ENCODE data around the gene PTPRR. TPM values are rescaled to one million over a fixed set of nuclear protein-coding genes. Genes with fewer than 3 reads are reported as not detected.

Gene PTPRR
- polyA plus RNA-seq, 2 of the 4 experiments (the other 2 are of a cell fraction) = 0.13 to 0.15 TPM

GRCh38 chr12:70759161-70759918 lies 161.2 kb downstream of the PTPRR start:
- DNase-seq (ENCODE audit: low read depth in 1 of 2, low spot score in 1 of 2) (no peak), ATAC-seq (no peak)
- 44% methylated on average over 12 of the region's 12 CpGs for WGBS (ENCODE audit: missing lambda C conversion rate)

GRCh38 chr12:70758494-70758845 lies 162.1 kb downstream of the PTPRR start:
- TF ChIP-seq EHF (CRISPR knock-in tag; IDR thresholded peaks at IDR 0.05) (no peak), KDM5A (IDR thresholded peaks at IDR 0.05) (no peak), EP300 (IDR thresholded peaks at IDR 0.05) (no peak), MYC (IDR thresholded peaks at IDR 0.05; ENCODE audit: borderline replicate concordance, low read length) (no peak), BHLHE40 (IDR thresholded peaks at IDR 0.05; ENCODE audit: low read depth, low read length) (no peak), CBX8 (IDR thresholded peaks at IDR 0.05) (no peak), HES2 (IDR thresholded peaks at IDR 0.05) (no peak), CEBPB (IDR thresholded peaks at IDR 0.05) (no peak), HMGXB4 (CRISPR knock-in tag; IDR thresholded peaks at IDR 0.05; ENCODE audit: borderline replicate concordance) (no peak), CHD4 (IDR thresholded peaks at IDR 0.05; ENCODE audit: borderline replicate concordance) (no peak), ESRRA (IDR thresholded peaks at IDR 0.05; ENCODE audit: borderline replicate concordance, low read length) (no peak), ZFP36 (IDR thresholded peaks at IDR 0.05; ENCODE audit: borderline replicate concordance, partially characterized antibody) (no peak), GATA3 (IDR thresholded peaks at IDR 0.05; ENCODE audit: borderline replicate concordance) (no peak), SMC3 (IDR thresholded peaks at IDR 0.05) (no peak)
- ChIA-PET POLR2A (no interaction called here), CTCF (no interaction called here)
- no peaks in the 10 kb centered on the region for H3K9me3 ChIP-seq
- H3K4me3 ChIP-seq = no peak overlapping the region
- WGBS (ENCODE audit: missing lambda C conversion rate) = 59% methylated on average over 5 of the region's 5 CpGs
- ATAC-seq (no peak), FAIRE-seq (no peak), DNase-seq (ENCODE audit: low read depth in 1 of 2, low spot score in 1 of 2) (no peak)
- H3K4me2 ChIP-seq = no peak overlapping the region
- H3K4me1 ChIP-seq = peaks cover 12% of the 10 kb centered on the region; the same call in 2 of the 3 replicates
- no peak overlapping the region for H3K27ac ChIP-seq

More at GRCh38 chr12:70759161-70759918, 161.2 kb downstream of the PTPRR start:
- no peak overlapping the region for H3K27ac ChIP-seq
- H3K4me3 ChIP-seq = no peak overlapping the region
- ChIA-PET CTCF (no interaction called here), POLR2A (no interaction called here)
- no peaks in the 10 kb centered on the region for H3K9me3 ChIP-seq
- FAIRE-seq = no peak
- no peak overlapping the region for H3K4me2 ChIP-seq
- TF ChIP-seq HDAC2 (IDR thresholded peaks at IDR 0.05) (no peak), MAFK (IDR thresholded peaks at IDR 0.05; ENCODE audit: partially characterized antibody) (no peak), MAX (IDR thresholded peaks at IDR 0.05) (no peak), HEYL (CRISPR knock-in tag; IDR thresholded peaks at IDR 0.05) (no peak), PBX3 (IDR thresholded peaks at IDR 0.05) (no peak), HES2 (IDR thresholded peaks at IDR 0.05) (no peak), POLR2AphosphoS2 (conservative IDR thresholded peaks at IDR 0.05; ENCODE audit: low read length) (no peak), HOXA7 (CRISPR knock-in tag; IDR thresholded peaks at IDR 0.05) (no peak), BHLHE40 (IDR thresholded peaks at IDR 0.05; ENCODE audit: low read depth, low read length) (no peak), NFE2L2 (conservative IDR thresholded peaks at IDR 0.05; ENCODE audit: low read length) (no peak), JUNB (IDR thresholded peaks at IDR 0.05) (no peak), NPAS2 (CRISPR knock-in tag; IDR thresholded peaks at IDR 0.05; ENCODE audit: borderline replicate concordance) (no peak), EHMT2 (IDR thresholded peaks at IDR 0.05; ENCODE audit: low read depth) (no peak), RAD21 (conservative IDR thresholded peaks at IDR 0.05 in 1 of 2, IDR thresholded peaks at IDR 0.05 in 1 of 2) (no peak), CEBPB (IDR thresholded peaks at IDR 0.05) (no peak)
- H3K4me1 ChIP-seq = peaks cover 12% of the 10 kb centered on the region; the same call in 2 of the 3 replicates
